ENCODE data around the gene PKLR.
"Not testable (repeated sequence)": the region's sequence is repeated elsewhere in the genome, so short reads cannot be mapped to it uniquely, and the experiment has no call there.

GRCh38 chr1:155291006-155291405, 10.2 kb downstream of the PKLR start:
- TF ChIP-seq EZH2 (IDR thresholded peaks at IDR 0.05; ENCODE audit: low read length, missing control alignments); CTCF (conservative IDR thresholded peaks at IDR 0.05 in 1 of 2, IDR thresholded peaks at IDR 0.05 in 1 of 2; ENCODE audit: low read depth in 1 of 2, low read length in 2 of 2): not testable (repeated sequence)
